ENCODE results near the gene VAV2.

The VAV2 gene

GRCh38 chr9:133981589-133981957 lies 10.6 kb downstream of the VAV2 start:
- no peak for TF ChIP-seq CTCF (IDR thresholded peaks at IDR 0.05; ENCODE audit: insufficient read depth, missing control alignments)

GRCh38 chr9:133980864-133981588 lies 11.1 kb downstream of the VAV2 start:
- DNase-seq (ENCODE audit: insufficient read length, low spot score) (no peak), FAIRE-seq (no peak)
- no peak for TF ChIP-seq CTCF (IDR thresholded peaks at IDR 0.05; ENCODE audit: insufficient read depth, missing control alignments)

More at GRCh38 chr9:133981589-133981957, 10.6 kb downstream of the VAV2 start:
- no peak for DNase-seq (ENCODE audit: insufficient read length, low spot score)
- FAIRE-seq: no peak

GRCh38 chr9:133979921-133980863 lies 11.9 kb downstream of the VAV2 start:
- FAIRE-seq (no peak), DNase-seq (ENCODE audit: insufficient read length, low spot score) (no peak)
- TF ChIP-seq CTCF (IDR thresholded peaks at IDR 0.05; ENCODE audit: insufficient read depth, missing control alignments): no peak

GRCh38 chr9:133979273-133979920 lies 12.7 kb downstream of the VAV2 start:
- TF ChIP-seq CTCF (IDR thresholded peaks at IDR 0.05; ENCODE audit: insufficient read depth, missing control alignments): no peak
- no peak for FAIRE-seq
- no peak for DNase-seq (ENCODE audit: insufficient read length, low spot score)

GRCh38 chr9:133978899-133979272 lies 13.2 kb downstream of the VAV2 start:
- FAIRE-seq (no peak), DNase-seq (ENCODE audit: insufficient read length, low spot score) (no peak)
- no peak for TF ChIP-seq CTCF (IDR thresholded peaks at IDR 0.05; ENCODE audit: insufficient read depth, missing control alignments)

GRCh38 chr9:133978226-133978898 lies 13.8 kb downstream of the VAV2 start:
- no peak for FAIRE-seq
- TF ChIP-seq CTCF (IDR thresholded peaks at IDR 0.05; ENCODE audit: insufficient read depth, missing control alignments): no peak
- no peak for DNase-seq (ENCODE audit: insufficient read length, low spot score)

Data from D721Med (cell line).